Inflammatory macrophage treated with lipopolysaccharide for 1 hour (primary cell): Measurements from ENCODE around the gene PRKCE.
"Not testable (repeated sequence)": the region's sequence is repeated elsewhere in the genome, so short reads cannot be mapped to it uniquely, and the experiment has no call there.

Source experiments
- DNase-seq, 2 donors: peaks; one replicate each; pipeline ENCODE4 v3.0.0-alpha.2; 2020 to 2022

PRKCE gene

DNA sequence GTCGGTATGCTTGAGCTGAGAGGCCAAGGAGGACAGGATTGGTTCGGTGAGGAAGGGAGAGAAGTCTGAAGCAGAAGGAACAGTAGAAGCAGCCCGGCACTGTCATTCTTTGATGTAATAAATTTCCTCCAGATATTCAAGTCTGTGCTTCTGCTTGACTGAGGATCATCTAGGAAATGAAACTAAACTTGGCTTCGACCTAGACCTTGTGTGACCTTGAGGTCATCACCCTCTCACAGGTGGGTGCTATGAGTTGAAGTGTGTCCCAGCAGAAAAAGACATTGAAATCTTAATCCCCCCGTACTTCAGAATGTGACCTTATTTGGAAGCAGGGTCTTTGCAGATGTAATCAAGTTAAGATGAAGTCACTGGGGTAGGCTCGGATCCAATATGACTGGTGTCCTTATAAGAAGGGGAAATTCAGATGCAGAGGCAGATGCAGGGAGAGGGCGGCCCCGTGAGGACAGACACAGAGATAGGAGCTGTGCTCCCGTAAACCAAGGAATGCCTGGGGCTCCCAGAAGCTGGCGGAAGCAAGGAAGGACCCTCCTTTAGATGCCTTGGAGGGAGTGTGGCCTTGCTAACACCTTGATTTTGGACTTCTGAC, 49.0 kb downstream of the PRKCE start:
- DNase-seq = peak in 1 of 2 donors; percentile 20

DNA sequence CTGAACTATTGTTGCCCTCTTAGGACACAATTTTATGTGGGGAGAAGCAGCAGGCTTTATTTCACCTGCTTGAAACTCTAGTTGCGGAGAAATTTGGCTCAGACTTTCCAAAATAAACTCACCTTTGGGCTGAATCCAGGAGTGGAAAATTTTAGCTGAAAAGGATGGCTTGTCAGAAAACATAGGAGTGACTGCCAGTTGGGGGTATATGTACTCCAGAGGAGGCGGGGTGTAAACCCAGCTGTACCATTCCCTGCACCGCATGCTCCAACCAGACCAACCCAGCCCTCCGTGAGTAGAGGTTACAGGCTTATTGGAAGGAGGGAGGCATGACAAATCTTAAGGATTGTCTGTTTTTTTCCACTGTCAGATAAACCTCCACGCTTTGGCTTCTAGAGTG, 53.8 kb downstream of the PRKCE start:
- no peak for DNase-seq

- no peak for DNase-seq
These were observed 54.6 kb downstream of the PRKCE start for GRCh38 chr2:45706033-45706432.

DNA sequence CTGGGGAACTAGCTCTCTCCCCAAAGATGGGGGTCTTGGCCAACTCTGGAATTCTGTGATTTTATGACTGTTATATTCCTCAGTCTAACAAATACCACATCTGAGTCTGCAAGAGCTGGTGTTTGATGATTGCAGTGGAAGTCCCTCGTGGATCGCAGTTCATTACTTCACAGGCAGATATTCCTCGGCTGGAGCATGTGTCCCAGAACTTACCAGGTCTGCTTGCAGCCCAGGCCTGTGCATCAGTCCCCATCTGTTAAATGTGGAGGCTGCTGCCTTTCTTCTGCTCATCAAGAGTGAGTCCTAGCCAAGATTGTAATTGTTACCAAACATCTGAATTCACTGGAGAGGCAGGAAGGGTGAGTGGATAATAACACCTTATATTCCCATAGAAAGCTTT, 55.5 kb downstream of the PRKCE start:
- no peak for DNase-seq

GRCh38 chr2:45707661-45708060, 56.2 kb downstream of the PRKCE start:
- DNase-seq = no peak

- DNase-seq = no peak
These were observed 57.0 kb downstream of the PRKCE start for GRCh38 chr2:45708501-45708900.

- DNase-seq = no peak
These were observed 57.7 kb downstream of the PRKCE start for GRCh38 chr2:45709137-45709536.

DNA sequence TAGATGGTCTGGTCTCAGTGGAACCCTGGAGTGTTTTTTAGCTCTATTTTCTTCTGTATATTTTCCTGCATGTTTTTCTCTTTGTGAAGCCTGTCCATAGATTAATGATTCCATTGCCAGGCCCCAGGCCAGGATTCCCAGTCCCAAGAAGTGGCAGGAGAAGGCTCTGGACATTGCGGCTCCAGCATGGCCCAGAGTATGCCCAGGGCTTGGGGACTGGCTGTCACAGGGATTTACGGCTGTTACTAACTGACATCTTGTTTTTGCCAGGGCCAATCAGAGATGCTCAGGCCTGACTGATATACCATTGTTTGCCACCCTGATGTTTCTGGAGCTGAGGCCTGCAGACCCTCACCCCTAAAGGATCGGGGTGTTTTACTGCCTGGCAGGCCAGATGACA, 59.0 kb downstream of the PRKCE start:
- DNase-seq = no peak

DNA sequence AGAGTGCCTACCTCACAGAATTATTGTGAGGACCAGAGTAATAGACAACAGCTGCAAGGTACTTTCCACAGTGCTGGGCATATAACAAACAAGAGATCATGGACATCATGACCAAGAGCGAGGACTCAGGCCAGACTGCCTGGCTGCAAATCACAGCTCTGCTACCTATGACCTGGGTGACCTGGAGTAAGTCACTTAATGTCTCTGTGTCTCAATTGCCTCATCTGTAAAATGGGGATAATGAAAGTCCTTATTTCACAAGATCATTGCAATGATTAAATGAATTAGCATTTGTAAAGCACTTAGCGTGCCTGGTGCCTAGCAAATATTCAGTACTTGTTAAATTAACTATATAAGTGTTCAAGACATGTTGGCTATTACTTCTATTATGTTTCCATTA, 59.7 kb downstream of the PRKCE start:
- DNase-seq = no peak

DNA sequence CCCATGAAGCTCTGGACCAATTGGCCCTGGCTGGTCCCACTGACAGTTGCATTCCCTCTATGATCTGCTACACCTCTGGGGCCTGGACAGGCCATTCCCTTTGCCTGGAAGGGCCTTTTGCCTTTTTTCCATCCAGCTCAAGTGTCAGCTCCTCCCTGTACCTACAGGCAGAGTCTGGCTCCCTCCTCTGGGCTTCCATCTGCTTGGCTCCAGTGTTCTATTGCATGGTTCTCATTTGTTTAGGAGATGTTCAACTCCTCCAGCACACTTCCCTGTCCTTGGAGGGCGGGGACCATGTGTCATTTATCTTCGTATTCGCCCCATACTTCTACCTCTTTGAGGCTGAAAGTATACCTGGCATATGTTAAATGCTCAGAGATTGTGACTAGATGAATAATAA, 61.1 kb downstream of the PRKCE start:
- DNase-seq = no peak

DNA sequence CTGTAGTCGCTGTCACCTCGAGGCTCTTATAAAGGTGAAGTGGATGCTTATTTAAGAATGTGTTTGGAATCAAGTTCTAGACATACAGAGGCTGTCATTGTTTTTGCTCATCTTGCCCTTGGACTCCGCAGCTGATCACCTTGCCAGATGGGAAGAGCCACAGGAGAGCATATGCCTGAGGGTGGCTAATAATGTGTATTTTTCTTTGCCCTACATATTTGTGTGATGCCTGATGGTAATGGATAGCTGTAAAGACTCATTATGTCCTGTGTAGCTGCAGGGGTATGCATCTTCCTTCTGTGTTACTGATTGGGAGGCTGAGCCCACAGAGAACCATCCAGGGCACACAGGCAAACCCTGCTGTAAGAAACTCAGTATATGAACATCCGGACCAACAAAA, 61.7 kb downstream of the PRKCE start:
- no peak for DNase-seq

- DNase-seq = no peak
These were observed 62.1 kb downstream of the PRKCE start for GRCh38 chr2:45713591-45713990.

DNA sequence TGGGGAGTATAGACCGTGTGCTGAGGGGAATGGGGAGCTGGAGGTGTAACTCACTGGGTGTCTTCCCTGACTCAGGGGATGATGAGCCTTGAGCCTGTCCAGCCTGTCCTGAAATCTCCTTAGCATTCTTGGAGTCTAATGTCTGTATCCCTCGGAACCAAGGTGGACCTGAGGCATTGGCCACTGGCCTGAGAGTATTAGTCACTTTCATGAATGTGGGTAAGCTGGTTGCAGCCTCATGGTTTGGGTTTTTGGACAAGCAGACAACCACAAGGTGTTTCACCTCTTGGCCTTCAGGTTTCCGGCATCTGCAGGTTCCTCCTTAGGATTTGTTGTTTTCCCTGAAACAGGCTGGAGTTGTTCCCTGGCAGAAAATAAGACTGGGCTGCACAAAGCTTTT, 63.2 kb downstream of the PRKCE start:
- no peak for DNase-seq

DNA sequence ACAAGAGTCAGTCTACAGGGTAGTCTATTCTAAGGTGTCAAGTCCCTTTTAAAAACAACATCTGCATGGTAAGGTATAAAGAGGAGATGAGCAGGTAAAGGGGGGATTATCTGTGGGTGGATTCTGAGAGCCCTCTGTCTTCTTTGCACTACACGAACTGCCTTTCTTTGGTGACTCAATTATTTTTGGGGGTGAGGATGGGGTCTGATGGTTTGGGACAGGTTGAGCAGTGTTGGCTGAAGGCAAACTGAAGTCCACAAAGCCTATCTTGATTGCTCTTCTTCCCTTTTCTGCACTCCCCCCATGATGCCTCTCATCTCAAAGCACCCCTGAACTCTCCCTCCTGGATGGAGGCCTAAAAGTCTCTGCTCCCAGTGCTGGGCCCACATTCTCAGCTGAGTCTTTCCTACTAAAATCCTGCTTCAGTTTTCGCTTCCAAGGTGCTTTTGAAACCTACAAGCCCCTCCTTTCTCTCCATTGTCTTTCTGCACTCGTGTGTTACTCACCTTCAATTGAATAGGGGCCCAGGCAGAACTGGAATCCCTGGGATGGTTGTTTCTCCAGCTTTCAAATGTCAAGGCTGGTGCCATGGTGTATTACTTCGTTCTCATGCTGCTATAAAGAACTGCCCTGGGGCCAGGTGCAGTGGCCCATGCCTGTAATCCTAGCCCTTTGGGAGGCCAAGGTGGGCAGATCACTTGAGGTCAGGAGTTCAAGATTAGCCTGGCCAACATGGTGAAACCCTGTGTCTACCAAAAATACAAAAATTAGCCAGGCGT, 64.3 kb downstream of the PRKCE start:
- DNase-seq = no peak

DNA sequence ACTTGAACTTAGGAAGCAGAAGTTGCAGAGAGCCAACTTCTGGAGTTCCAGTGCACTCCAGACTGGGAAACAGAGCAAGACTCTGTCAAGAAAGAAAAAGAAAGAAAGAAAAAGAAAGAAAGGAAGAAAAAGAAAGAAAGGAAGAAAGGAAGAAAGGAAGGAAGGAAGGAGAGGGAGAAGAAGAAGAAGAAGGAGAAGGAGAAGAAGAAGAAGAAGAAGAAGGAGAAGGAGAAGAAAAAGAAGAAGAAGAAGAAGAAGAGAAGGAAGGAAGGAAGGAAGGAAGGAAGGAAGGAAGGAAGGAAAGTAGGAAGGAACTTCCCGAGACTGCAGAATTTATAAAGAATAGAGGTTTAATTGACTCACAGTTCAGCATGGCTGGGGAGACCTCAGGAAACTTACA, 65.0 kb downstream of the PRKCE start:
- not testable (repeated sequence) for DNase-seq

- DNase-seq = no peak
These were observed 65.4 kb downstream of the PRKCE start for GRCh38 chr2:45716915-45717314.

- no peak for DNase-seq
These were observed 68.7 kb downstream of the PRKCE start for GRCh38 chr2:45720210-45720609.

DNA sequence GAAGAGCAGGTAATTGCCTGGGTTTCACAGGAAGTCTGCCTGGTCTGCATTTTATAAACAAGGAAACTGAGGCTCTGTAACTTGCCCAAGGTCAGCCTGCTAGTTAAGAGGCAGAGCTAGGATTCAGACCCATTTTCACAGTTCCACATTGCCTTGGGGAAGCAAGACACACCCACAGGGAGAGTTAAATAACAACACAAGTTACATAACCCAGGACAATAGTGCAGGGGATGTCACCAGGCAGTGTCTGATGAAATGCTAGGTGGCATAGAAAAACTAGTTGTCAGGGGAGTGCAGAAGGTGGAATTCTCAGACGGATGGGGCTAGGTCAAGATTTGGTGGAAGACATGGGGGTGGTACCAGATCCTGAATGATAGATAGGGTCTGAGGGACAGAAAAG, 69.7 kb downstream of the PRKCE start:
- peak; percentile 71 for DNase-seq

DNA sequence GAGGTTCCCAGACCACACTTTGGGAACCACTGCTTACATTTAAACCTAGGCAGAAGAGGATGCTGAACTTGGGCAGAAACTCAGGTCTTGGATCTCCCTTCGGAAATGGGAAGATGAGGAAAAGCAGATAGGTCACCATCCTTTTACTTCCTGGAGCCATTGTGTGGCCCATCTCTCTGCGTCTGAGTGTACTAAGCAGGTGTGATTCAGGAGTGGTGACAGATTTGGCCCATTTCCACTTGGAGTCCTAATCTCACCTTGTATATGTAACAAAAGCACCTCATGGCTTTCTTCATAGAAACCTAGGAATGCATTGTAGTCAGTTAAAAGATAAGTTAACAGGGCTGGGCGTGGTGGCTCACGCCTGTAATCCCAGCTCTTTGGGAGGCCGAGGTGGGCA, 71.0 kb downstream of the PRKCE start:
- no peak for DNase-seq

GRCh38 chr2:45723857-45724256, 72.4 kb downstream of the PRKCE start:
- no peak for DNase-seq

DNA sequence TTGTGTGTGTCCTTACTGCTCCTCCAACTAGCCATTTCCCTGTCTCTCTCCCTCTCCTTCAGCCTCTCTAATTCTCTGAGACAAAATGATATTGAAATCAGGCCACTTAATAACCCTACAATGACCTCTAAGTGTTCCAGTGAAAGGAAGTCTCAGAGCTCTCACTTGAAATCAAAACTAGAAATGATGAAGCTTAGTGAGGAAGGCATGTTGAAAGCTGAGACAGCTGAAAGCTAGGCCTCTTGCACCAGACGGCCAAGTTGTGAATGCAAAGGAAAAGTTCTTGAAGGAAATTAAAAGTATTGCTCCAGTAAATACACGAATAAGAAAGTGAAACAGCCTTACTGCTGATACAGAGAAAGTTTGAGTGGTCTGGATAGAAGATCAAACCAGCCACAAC, 72.9 kb downstream of the PRKCE start:
- DNase-seq = peak; percentile 63 to 69

- DNase-seq = peak; percentile 82 to 88
These were observed 74.3 kb downstream of the PRKCE start for GRCh38 chr2:45725731-45726130.

- DNase-seq = peak; percentile 64 to 69
These were observed 74.7 kb downstream of the PRKCE start for GRCh38 chr2:45726188-45726587.

GRCh38 chr2:45728458-45728942, 77.0 kb downstream of the PRKCE start:
- peak; percentile 27 to 36 for DNase-seq
